ENCODE measurements around the gene DDX19B.

Gene DDX19B

GRCh38 chr16:70324998-70325747 lies 26.2 kb downstream of the DDX19B start:
- H3K9me3 ChIP-seq (ENCODE audit: control insufficient read depth, insufficient read depth, low read depth, low read length) = no peaks in the 10 kb centered on the region
- no peaks in the 10 kb centered on the region for H3K4me1 ChIP-seq (ENCODE audit: control insufficient read depth, insufficient read depth, low read length)
- ChIA-PET CTCF (interaction anchor here (0.6 to 1.2 kb wide), 3 partner anchors 13 to 69 kb away, joined by 3 read pairs; no protein-coding TSS in a partner anchor), POLR2A (interaction anchor here (1.3 to 1.5 kb wide), 2 partner anchors 11 to 36 kb away, joined by 4 to 10 read pairs; partner anchors contain the start of gene AARS1)
- H3K27ac ChIP-seq (ENCODE audit: extremely low read depth, low read depth, low read length) = no peak overlapping the region
- peaks cover 24 to 35% of the 10 kb centered on the region in 2 experiments for H3K36me3 ChIP-seq (ENCODE audit: control insufficient read depth in 2 of 2, insufficient read depth in 1 of 2, low read length in 2 of 2)
- TF ChIP-seq ZNF202 (tag by site-specific recombination; IDR thresholded peaks at IDR 0.05; ENCODE audit: borderline replicate concordance) (no peak), SP2 (tag by site-specific recombination; IDR thresholded peaks at IDR 0.05) (no peak), GLIS1 (tag by site-specific recombination; IDR thresholded peaks at IDR 0.05) (no peak), ZNF561 (tag by site-specific recombination; IDR thresholded peaks at IDR 0.05; ENCODE audit: borderline replicate concordance) (no peak), ZNF350 (tag by site-specific recombination; IDR thresholded peaks at IDR 0.05) (no peak), ZNF394 (tag by site-specific recombination; IDR thresholded peaks at IDR 0.05; ENCODE audit: borderline replicate concordance) (no peak), ZNF169 (tag by site-specific recombination; IDR thresholded peaks at IDR 0.05) (no peak), KLF10 (tag by site-specific recombination; IDR thresholded peaks at IDR 0.05) (no peak), ZNF112 (tag by site-specific recombination; IDR thresholded peaks at IDR 0.05) (no peak), ZNF266 (tag by site-specific recombination; IDR thresholded peaks at IDR 0.05; ENCODE audit: low read depth) (no peak), HOXD13 (CRISPR knock-in tag; IDR thresholded peaks at IDR 0.05; ENCODE audit: borderline replicate concordance) (no peak), ZEB2 (tag by site-specific recombination; IDR thresholded peaks at IDR 0.05) (no peak)
- H3K4me3 ChIP-seq (ENCODE audit: low read depth, low read length) = no peak overlapping the region

- no peak overlapping the region for H3K4me3 ChIP-seq (ENCODE audit: low read depth, low read length)
- no peaks in the 10 kb centered on the region for H3K9me3 ChIP-seq (ENCODE audit: control insufficient read depth, insufficient read depth, low read depth, low read length)
- CTCF ChIA-PET = interaction anchor here (0.6 to 1.0 kb wide), 6 partner anchors 9 to 467 kb away, joined by 3 to 5 read pairs (median 4); no protein-coding TSS in a partner anchor
- POLR2A ChIA-PET = interaction anchor here (1.0 kb wide), 1 partner anchor 42 kb away, joined by 5 read pairs; the partner anchor contains the start of gene AARS1
- TF ChIP-seq ZFP41 (tag by site-specific recombination; IDR thresholded peaks at IDR 0.05; ENCODE audit: borderline replicate concordance) (no peak), ZNF48 (tag by site-specific recombination; IDR thresholded peaks at IDR 0.05) (no peak), ZSCAN30 (tag by site-specific recombination; IDR thresholded peaks at IDR 0.05) (no peak), KLF17 (tag by site-specific recombination; IDR thresholded peaks at IDR 0.05) (no peak), ZNF645 (tag by site-specific recombination; IDR thresholded peaks at IDR 0.05) (no peak), ZNF558 (tag by site-specific recombination; IDR thresholded peaks at IDR 0.05) (no peak), FEZF1 (tag by site-specific recombination; IDR thresholded peaks at IDR 0.05) (no peak), ZNF707 (tag by site-specific recombination; IDR thresholded peaks at IDR 0.05) (no peak), ZSCAN23 (tag by site-specific recombination; IDR thresholded peaks at IDR 0.05) (no peak), ZXDB (tag by site-specific recombination; IDR thresholded peaks at IDR 0.05) (no peak), SCRT1 (tag by site-specific recombination; IDR thresholded peaks at IDR 0.05; ENCODE audit: borderline replicate concordance) (no peak), ZNF629 (tag by site-specific recombination; IDR thresholded peaks at IDR 0.05) (no peak), ZNF785 (tag by site-specific recombination; IDR thresholded peaks at IDR 0.05) (no peak), ZBTB6 (tag by site-specific recombination; IDR thresholded peaks at IDR 0.05) (no peak), ZNF548 (tag by site-specific recombination; IDR thresholded peaks at IDR 0.05) (no peak), ZNF335 (tag by site-specific recombination; conservative IDR thresholded peaks at IDR 0.05) (no peak), ZNF624 (tag by site-specific recombination; IDR thresholded peaks at IDR 0.05) (no peak), ZNF830 (tag by site-specific recombination; IDR thresholded peaks at IDR 0.05; ENCODE audit: low read depth) (no peak), ZNF433 (tag by site-specific recombination; IDR thresholded peaks at IDR 0.05; ENCODE audit: low read depth) (no peak), HOXD13 (CRISPR knock-in tag; IDR thresholded peaks at IDR 0.05; ENCODE audit: borderline replicate concordance) (no peak)
- no peaks in the 10 kb centered on the region for H3K4me1 ChIP-seq (ENCODE audit: control insufficient read depth, insufficient read depth, low read length)
- H3K36me3 ChIP-seq (ENCODE audit: control insufficient read depth in 2 of 2, insufficient read depth in 1 of 2, low read length in 2 of 2) = peaks cover 28 to 52% of the 10 kb centered on the region in 2 experiments; a peak in 2 of 3 replicates
- no peak overlapping the region for H3K27ac ChIP-seq (ENCODE audit: extremely low read depth, low read depth, low read length)
Observed at GRCh38 chr16:70331091-70331490, 32.1 kb downstream of the DDX19B start.

Measured in HEK293 (cell line).